SK-N-SH (cell line): ENCODE data around the gene FAM131B.

ENCODE experiments used
- EP300 ChIP-seq, 2 experiments: IDR thresholded peaks; 2 replicates each; pipeline versions ENCODE4 v1.4.0 to v1.6.1; 2012; ENCODE audit warnings: borderline replicate concordance in 1 of 2, low read depth in 1 of 2, low read length in 1 of 2
- EZH2phosphoT487 ChIP-seq: fragments of 200-600 bp; sonication (generic); IDR thresholded peaks from 2 replicates; pipeline ENCODE4 v1.6.1; 2017; ENCODE audit warnings: low read depth, mixed run types, mild to moderate bottlenecking, antibody characterized with exemption, moderate library complexity, borderline replicate concordance
- MXI1 ChIP-seq: IDR thresholded peaks from 2 replicates; pipeline ENCODE4 v1.6.1; 2012; ENCODE audit warnings: mild to moderate bottlenecking, low read depth, low read length, improper control_type of control experiment
- NFIC ChIP-seq: IDR thresholded peaks from 2 replicates; pipeline ENCODE4 v1.4.0; 2012; ENCODE audit warnings: borderline replicate concordance
- NRF1 ChIP-seq: IDR thresholded peaks from 2 replicates; pipeline ENCODE4 v1.6.1; 2012; ENCODE audit warnings: low read depth, mild to moderate bottlenecking, low read length
- POLR2AphosphoS5 ChIP-seq: IDR thresholded peaks from 2 replicates; pipeline ENCODE4 v1.6.1; 2012; ENCODE audit warnings: low read depth, low read length
- RFX5 ChIP-seq: IDR thresholded peaks from 2 replicates; pipeline ENCODE4 v1.6.1; 2012; ENCODE audit warnings: mild to moderate bottlenecking, improper control_type of control experiment, low read length
- USF1 ChIP-seq: IDR thresholded peaks from 2 replicates; pipeline ENCODE4 v1.4.0; 2012; ENCODE audit warnings: low read depth, borderline replicate concordance
- USF2 ChIP-seq: fragments of 150-350 bp; IDR thresholded peaks from 2 replicates; pipeline ENCODE4 v1.6.1; 2017; ENCODE audit warnings: antibody characterized with exemption, low read length, low read depth, borderline replicate concordance

- no peak for TF ChIP-seq EZH2phosphoT487
- no peak for TF ChIP-seq EP300 (IDR thresholded peaks at IDR 0.05; ENCODE audit: borderline replicate concordance in 1 of 2, low read depth in 1 of 2, low read length in 1 of 2)
- TF ChIP-seq NFIC, result no peak
- no peak for TF ChIP-seq MXI1
- TF ChIP-seq RFX5, result no peak
- TF ChIP-seq USF1, result no peak
- TF ChIP-seq POLR2AphosphoS5, result peak; percentile 3
- no peak for TF ChIP-seq USF2
- TF ChIP-seq NRF1, result no peak
These were observed 22.4 kb upstream of the FAM131B start for GRCh38 chr7:143384661-143385631.
